ENCODE results near the gene CDH8. TPM values are rescaled to one million over a fixed set of nuclear protein-coding genes. Genes with fewer than 3 reads are reported as not detected.

Gene CDH8
- total and polyA plus RNA-seq, 2 of the 4 experiments (the other 2 are of a cell fraction): not detected

DNA sequence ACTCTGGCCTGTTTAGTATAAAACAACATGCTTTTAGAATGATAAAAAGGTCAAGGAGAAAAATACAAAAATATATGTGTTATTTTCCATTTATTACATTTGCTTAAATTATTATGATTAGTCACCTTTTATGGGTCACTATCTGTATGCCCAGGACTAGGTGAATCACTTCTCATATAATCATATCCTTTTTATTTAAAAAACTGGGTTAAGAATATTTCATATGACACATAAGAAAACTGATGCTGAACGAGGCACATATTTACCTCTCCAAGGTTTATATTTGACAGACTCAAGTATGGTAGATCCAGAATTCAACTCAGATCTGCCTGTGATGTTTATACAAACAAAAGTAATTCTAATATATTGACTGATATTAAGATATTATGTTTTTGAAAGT is 134.5 kb downstream of the CDH8 start:
- Histone ChIP-seq H3K56ac (ENCODE audit: extremely low read depth, insufficient read depth, low read length) (no peak overlapping the region), H3K27me3 (ENCODE audit: control insufficient read depth, insufficient read depth, low read length) (no peaks in the 10 kb centered on the region), H3K79me1 (ENCODE audit: low read depth in 1 of 2, low read length in 2 of 2) (no peaks in the 10 kb centered on the region), H4K91ac (ENCODE audit: insufficient read depth, low read depth, low read length) (no peak overlapping the region), H2BK15ac (ENCODE audit: low read depth, low read length) (no peak overlapping the region), H2AK5ac (ENCODE audit: low read depth, low read length) (no peak overlapping the region), H2BK5ac (ENCODE audit: low read depth, low read length, poor library complexity, severe bottlenecking) (no peak overlapping the region), H4K5ac (ENCODE audit: low read depth, low read length) (no peak overlapping the region), H3K27ac (ENCODE audit: insufficient read depth, low read length) (no peak overlapping the region), H3K36me3 (ENCODE audit: control insufficient read depth, insufficient read depth, low read length) (no peaks in the 10 kb centered on the region), H2BK20ac (ENCODE audit: low read depth, low read length) (no peak overlapping the region), H3K9ac (ENCODE audit: low read depth, low read length) (no peak overlapping the region), H2AK9ac (replicated peaks; ENCODE audit: low read depth, low read length, poor library complexity) (no peak overlapping the region), H3K4me1 (ENCODE audit: control insufficient read depth, insufficient read depth, low read length) (no peaks in the 10 kb centered on the region), H2AFZ (replicated peaks; ENCODE audit: low read length, poor library complexity) (no peak overlapping the region), H3K4ac (ENCODE audit: low read depth, low read length) (no peak overlapping the region), H3K9me3 (ENCODE audit: control insufficient read depth, insufficient read depth, low read length) (peaks cover 7% of the 10 kb centered on the region), H3K14ac (replicated peaks; ENCODE audit: low read depth, low read length) (no peak overlapping the region), H3K18ac (ENCODE audit: low read depth, low read length) (no peak overlapping the region), H3K23ac (ENCODE audit: low read depth, low read length) (no peak overlapping the region), H3K4me2 (ENCODE audit: low read depth, low read length) (no peak overlapping the region), H3K9me1 (ENCODE audit: insufficient read depth, low read length) (no peaks in the 10 kb centered on the region), H2BK120ac (ENCODE audit: low read depth, low read length) (no peak overlapping the region), H4K8ac (ENCODE audit: low read depth in 2 of 2, low read length in 2 of 2) (no peak overlapping the region), H4K20me1 (ENCODE audit: insufficient read depth, low read length) (no peaks in the 10 kb centered on the region), H3K4me3 (ENCODE audit: insufficient read depth, low read depth, low read length) (no peak overlapping the region)
- intact Hi-C loops (cut with micrococcal nuclease) (no loop called here), dilution Hi-C loops (cut with HindIII; ENCODE audit: low sequenced_read_pairs, unreplicated experiment) (no loop called here), in situ Hi-C loops (cut with MboI; ENCODE audit: low sequenced_read_pairs) (no loop called here)
- no peak for ATAC-seq (ENCODE audit: low read depth)
- TF ChIP-seq MAZ (IDR thresholded peaks at IDR 0.05; ENCODE audit: borderline replicate concordance, low read depth, low read length): no peak
- no peak for TF ChIP-seq POLR2A (IDR thresholded peaks at IDR 0.05; ENCODE audit: low read depth, low read length)
- TF ChIP-seq, protein P1, sequence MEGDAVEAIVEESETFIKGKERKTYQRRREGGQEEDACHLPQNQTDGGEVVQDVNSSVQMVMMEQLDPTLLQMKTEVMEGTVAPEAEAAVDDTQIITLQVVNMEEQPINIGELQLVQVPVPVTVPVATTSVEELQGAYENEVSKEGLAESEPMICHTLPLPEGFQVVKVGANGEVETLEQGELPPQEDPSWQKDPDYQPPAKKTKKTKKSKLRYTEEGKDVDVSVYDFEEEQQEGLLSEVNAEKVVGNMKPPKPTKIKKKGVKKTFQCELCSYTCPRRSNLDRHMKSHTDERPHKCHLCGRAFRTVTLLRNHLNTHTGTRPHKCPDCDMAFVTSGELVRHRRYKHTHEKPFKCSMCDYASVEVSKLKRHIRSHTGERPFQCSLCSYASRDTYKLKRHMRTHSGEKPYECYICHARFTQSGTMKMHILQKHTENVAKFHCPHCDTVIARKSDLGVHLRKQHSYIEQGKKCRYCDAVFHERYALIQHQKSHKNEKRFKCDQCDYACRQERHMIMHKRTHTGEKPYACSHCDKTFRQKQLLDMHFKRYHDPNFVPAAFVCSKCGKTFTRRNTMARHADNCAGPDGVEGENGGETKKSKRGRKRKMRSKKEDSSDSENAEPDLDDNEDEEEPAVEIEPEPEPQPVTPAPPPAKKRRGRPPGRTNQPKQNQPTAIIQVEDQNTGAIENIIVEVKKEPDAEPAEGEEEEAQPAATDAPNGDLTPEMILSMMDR (conservative IDR thresholded peaks at IDR 0.05; ENCODE audit: low read depth, low read length): no peak
- no peak for TF ChIP-seq RCOR1 (IDR thresholded peaks at IDR 0.05; ENCODE audit: insufficient replicate concordance, low read length)
- no peak for TF ChIP-seq RFX5 (IDR thresholded peaks at IDR 0.05; ENCODE audit: low read depth, low read length)
- CTCF ChIA-PET: no interaction called here
- DNase-seq: no peak
- no TSS peak for BruUV-seq (replicated peaks)
- WGBS, 2 experiments (ENCODE audit: extremely low coverage in 2 of 2, insufficient read length in 1 of 2): no CpG with 5 or more reads among the region's 1 CpG
- POLR2A ChIA-PET (ENCODE audit: unreplicated experiment): no interaction called here
